Activated naive CD4-positive, alpha-beta T cell treated with anti-CD3 and anti-CD28 coated beads for 36 hours (primary cell): Measurements from ENCODE around the gene SEMA7A. TPM values are rescaled to one million over a fixed set of nuclear protein-coding genes. Genes with fewer than 3 reads are reported as not detected.

Source experiments
- CTCF ChIA-PET: fragments of 350-600 bp; sonication (Branson Sonifier 250); formaldehyde crosslinking; loops from one replicate; lab custom pipeline; 2021; ENCODE audit warnings: antibody characterized with exemption; lab: Charles Lee
- DNase-seq: peaks from one replicate; pipeline ENCODE4 v3.0.0-alpha.2; 2020
- H3K27ac Mint-ChIP-seq: one replicate; pipeline ENCODE4 v1.8.0; 2021; ENCODE audit warnings: mild to moderate bottlenecking, mixed read lengths
- H3K27me3 Mint-ChIP-seq: one replicate; pipeline ENCODE4 v1.8.0; 2021; ENCODE audit warnings: low read depth, mixed read lengths
- H3K36me3 Mint-ChIP-seq: one replicate; pipeline ENCODE4 v1.8.0; 2021; ENCODE audit warnings: low read depth, mixed read lengths
- H3K4me1 Mint-ChIP-seq: one replicate; pipeline ENCODE4 v1.8.0; 2021; ENCODE audit warnings: low read depth, mixed read lengths
- H3K4me3 Mint-ChIP-seq: one replicate; pipeline ENCODE4 v1.8.0; 2021; ENCODE audit warnings: mild to moderate bottlenecking, moderate library complexity, mixed read lengths
- H3K9me3 Mint-ChIP-seq: one replicate; pipeline ENCODE4 v1.8.0; 2021; ENCODE audit warnings: mixed read lengths
- intact Hi-C: fragments of 100-400 bp; cut with micrococcal nuclease; formaldehyde crosslinking; loops from one replicate; pipeline ENCODE4 v1.15.1; 2023
- total RNA-seq, 2 experiments: library from RNA; stranded (reverse); gene quantifications; one replicate each; pipeline ENCODE4 v1.2.3, GENCODE V29; 2021

The SEMA7A gene
- total RNA-seq, 2 experiments from 2014 or later, result 45.7 to 46.9 TPM

- no peak overlapping the region for H3K4me3 Mint-ChIP-seq
- intact Hi-C loops, result no loop called here
- peaks cover 13% of the 10 kb centered on the region for H3K4me1 Mint-ChIP-seq
- H3K27ac Mint-ChIP-seq, result peak overlapping the region; percentile 57
- no peaks in the 10 kb centered on the region for H3K27me3 Mint-ChIP-seq
- no peak for DNase-seq
- peaks cover 18% of the 10 kb centered on the region for H3K36me3 Mint-ChIP-seq
- H3K9me3 Mint-ChIP-seq, result no peaks in the 10 kb centered on the region
- CTCF ChIA-PET, result interaction anchor here (1.9 kb wide), 1 partner anchor 26 kb away, joined by 4 read pairs; no protein-coding TSS in a partner anchor
These were observed 24.9 kb downstream of the SEMA7A start for GRCh38 chr15:74408815-74409214.

- Mint-ChIP-seq H3K4me3 (no peak overlapping the region), H3K36me3 (peaks cover 18% of the 10 kb centered on the region), H3K4me1 (peaks cover 17% of the 10 kb centered on the region), H3K27me3 (no peaks in the 10 kb centered on the region), H3K27ac (peak overlapping the region; percentile 57), H3K9me3 (no peaks in the 10 kb centered on the region)
- no peak for DNase-seq
- CTCF ChIA-PET, result interaction anchor here (1.9 kb wide), 1 partner anchor 26 kb away, joined by 4 read pairs; no protein-coding TSS in a partner anchor
- intact Hi-C loops, result no loop called here
These were observed 25.4 kb downstream of the SEMA7A start for GRCh38 chr15:74408385-74408784.

GRCh38 chr15:74406992-74407705 is 26.6 kb downstream of the SEMA7A start:
- H3K27me3 Mint-ChIP-seq, result no peaks in the 10 kb centered on the region

GRCh38 chr15:74406517-74406916 is 27.2 kb downstream of the SEMA7A start:
- peaks cover 36% of the 10 kb centered on the region for H3K4me1 Mint-ChIP-seq
- H3K4me3 Mint-ChIP-seq, result no peak overlapping the region

More at GRCh38 chr15:74406992-74407705, 26.6 kb downstream of the SEMA7A start:
- intact Hi-C loops, result no loop called here
- H3K36me3 Mint-ChIP-seq, result peaks cover 12% of the 10 kb centered on the region
- CTCF ChIA-PET, result interaction anchor here (1.1 to 1.4 kb wide), 3 partner anchors 18 to 32 kb away, joined by 3 to 4 read pairs (median 3); no protein-coding TSS in a partner anchor
- no peak overlapping the region for H3K4me3 Mint-ChIP-seq
- H3K4me1 Mint-ChIP-seq, result peaks cover 30% of the 10 kb centered on the region
- H3K27ac Mint-ChIP-seq, result no peak overlapping the region
- H3K9me3 Mint-ChIP-seq, result no peaks in the 10 kb centered on the region
- DNase-seq, result no peak

GRCh38 chr15:74405823-74406222 is 27.9 kb downstream of the SEMA7A start:
- intact Hi-C loops, result no loop called here

More at GRCh38 chr15:74406517-74406916, 27.2 kb downstream of the SEMA7A start:
- Mint-ChIP-seq H3K27ac (no peak overlapping the region), H3K27me3 (no peaks in the 10 kb centered on the region), H3K9me3 (no peaks in the 10 kb centered on the region), H3K36me3 (peaks cover 8% of the 10 kb centered on the region)
- intact Hi-C loops, result no loop called here
- CTCF ChIA-PET, result interaction anchor here (1.1 to 1.4 kb wide), 4 partner anchors 18 to 33 kb away, joined by 3 to 5 read pairs (median 4); no protein-coding TSS in a partner anchor
- DNase-seq, result no peak

GRCh38 chr15:74403991-74404563 is 29.7 kb downstream of the SEMA7A start:
- CTCF ChIA-PET, result interaction anchor here (0.8 to 6.2 kb wide), 7 partner anchors 19 to 35 kb away, joined by 3 to 28 read pairs (median 4); partner anchors contain the start of gene SEMA7A
- Mint-ChIP-seq H3K27ac (peak overlapping the region; percentile 87), H3K36me3 (peaks cover 3% of the 10 kb centered on the region), H3K4me3 (no peak overlapping the region), H3K27me3 (no peaks in the 10 kb centered on the region), H3K9me3 (no peaks in the 10 kb centered on the region), H3K4me1 (peaks cover 59% of the 10 kb centered on the region)
- intact Hi-C loops, result loop anchor here (1.0 to 5.0 kb wide), 6 partner anchors 30 to 467 kb away; partner anchors contain the start of genes PML, STOML1 and UBL7
- DNase-seq, result no peak

More at GRCh38 chr15:74405823-74406222, 27.9 kb downstream of the SEMA7A start:
- no peak for DNase-seq
- Mint-ChIP-seq H3K9me3 (no peaks in the 10 kb centered on the region), H3K4me3 (no peak overlapping the region), H3K4me1 (peaks cover 43% of the 10 kb centered on the region), H3K36me3 (peaks cover 7% of the 10 kb centered on the region), H3K27me3 (no peaks in the 10 kb centered on the region), H3K27ac (no peak overlapping the region)
- CTCF ChIA-PET, result interaction anchor here (1.1 to 1.4 kb wide), 3 partner anchors 23 to 33 kb away, joined by 3 to 5 read pairs (median 4); no protein-coding TSS in a partner anchor

GRCh38 chr15:74403588-74403919 is 30.2 kb downstream of the SEMA7A start:
- H3K9me3 Mint-ChIP-seq, result no peaks in the 10 kb centered on the region
- intact Hi-C loops, result loop anchor here (1.0 to 5.0 kb wide), 6 partner anchors 31 to 467 kb away; partner anchors contain the start of genes PML, STOML1 and UBL7
- H3K4me1 Mint-ChIP-seq, result peaks cover 61% of the 10 kb centered on the region

GRCh38 chr15:74402873-74403587 is 30.7 kb downstream of the SEMA7A start:
- peak overlapping the region; percentile 53 for H3K4me3 Mint-ChIP-seq
- intact Hi-C loops, result loop anchor here (1.0 to 5.0 kb wide), 6 partner anchors 31 to 468 kb away; partner anchors contain the start of genes PML, STOML1 and UBL7
- peak overlapping the region; percentile 87 for H3K27ac Mint-ChIP-seq
- peak; percentile 97 for DNase-seq
- H3K27me3 Mint-ChIP-seq, result no peaks in the 10 kb centered on the region
- CTCF ChIA-PET, result interaction anchor here (0.9 to 6.2 kb wide), 10 partner anchors 18 to 36 kb away, joined by 3 to 28 read pairs (median 4); partner anchors contain the start of gene SEMA7A
- peaks cover 65% of the 10 kb centered on the region for H3K4me1 Mint-ChIP-seq
- no peaks in the 10 kb centered on the region for H3K9me3 Mint-ChIP-seq
- peaks cover 3% of the 10 kb centered on the region for H3K36me3 Mint-ChIP-seq

More at GRCh38 chr15:74403588-74403919, 30.2 kb downstream of the SEMA7A start:
- Mint-ChIP-seq H3K36me3 (peaks cover 3% of the 10 kb centered on the region), H3K4me3 (no peak overlapping the region), H3K27ac (peak overlapping the region; percentile 87), H3K27me3 (no peaks in the 10 kb centered on the region)
- CTCF ChIA-PET, result interaction anchor here (0.8 to 6.2 kb wide), 7 partner anchors 19 to 35 kb away, joined by 3 to 28 read pairs (median 4); partner anchors contain the start of gene SEMA7A
- DNase-seq, result no peak

GRCh38 chr15:74402337-74402841 is 31.4 kb downstream of the SEMA7A start:
- intact Hi-C loops, result loop anchor here (2.0 to 5.0 kb wide), 3 partner anchors 384 to 468 kb away; partner anchors contain the start of genes PML and STOML1
- CTCF ChIA-PET, result interaction anchor here (0.9 to 6.2 kb wide), 7 partner anchors 17 to 37 kb away, joined by 3 to 28 read pairs (median 4); no protein-coding TSS in a partner anchor
- Mint-ChIP-seq H3K27ac (peak overlapping the region; percentile 87), H3K27me3 (no peaks in the 10 kb centered on the region), H3K36me3 (peaks cover 3% of the 10 kb centered on the region), H3K4me1 (peaks cover 71% of the 10 kb centered on the region), H3K4me3 (peak overlapping the region; percentile 53), H3K9me3 (no peaks in the 10 kb centered on the region)
- peak; percentile 37 for DNase-seq

- Mint-ChIP-seq H3K27me3 (no peaks in the 10 kb centered on the region), H3K36me3 (peaks cover 3% of the 10 kb centered on the region), H3K4me3 (peak overlapping the region; percentile 19), H3K4me1 (peaks cover 84% of the 10 kb centered on the region), H3K9me3 (no peaks in the 10 kb centered on the region), H3K27ac (peak overlapping the region; percentile 87)
- CTCF ChIA-PET, result interaction anchor here (0.7 to 6.2 kb wide), 5 partner anchors 16 to 60 kb away, joined by 3 to 28 read pairs (median 5); no protein-coding TSS in a partner anchor
- intact Hi-C loops, result loop anchor here (1.0 to 5.0 kb wide), 3 partner anchors 17 to 1050 kb away; partner anchors contain the start of genes PML, SIN3A and STOML1
- peak; percentile 88 for DNase-seq
These were observed 32.6 kb downstream of the SEMA7A start for GRCh38 chr15:74400915-74401757.
